Ishikawa (cell line): ENCODE measurements around the gene TH.
A peak's percentile ranks its signal among the peaks of the same experiment; 100 is the strongest.

Source experiments
- CEBPB ChIP-seq: IDR thresholded peaks from 2 replicates; pipeline ENCODE4 v1.6.1; 2012
- CREB1 ChIP-seq: IDR thresholded peaks from 2 replicates; pipeline ENCODE4 v1.6.1; 2012; ENCODE audit warnings: low read depth
- EGR1 ChIP-seq: IDR thresholded peaks from 2 replicates; pipeline ENCODE4 v1.6.1; 2012
- EP300 ChIP-seq: IDR thresholded peaks from 2 replicates; pipeline ENCODE4 v1.6.1; 2012; ENCODE audit warnings: borderline replicate concordance
- FOXM1 ChIP-seq: IDR thresholded peaks from 2 replicates; pipeline ENCODE4 v1.6.1; 2012; ENCODE audit warnings: low read depth, borderline replicate concordance
- MAX ChIP-seq: IDR thresholded peaks from 2 replicates; pipeline ENCODE4 v1.6.1; 2012
- NFIC ChIP-seq: IDR thresholded peaks from 2 replicates; pipeline ENCODE4 v1.6.1; 2012
- RAD21 ChIP-seq: IDR thresholded peaks from 2 replicates; pipeline ENCODE4 v1.6.1; 2012; ENCODE audit warnings: low read depth
- REST ChIP-seq: IDR thresholded peaks from 2 replicates; pipeline ENCODE4 v1.6.1; 2012; ENCODE audit warnings: low read depth, mild to moderate bottlenecking
- TAF1 ChIP-seq: IDR thresholded peaks from 2 replicates; pipeline ENCODE4 v1.6.1; 2012; ENCODE audit warnings: low read depth, mild to moderate bottlenecking
- TCF12 ChIP-seq: IDR thresholded peaks from 2 replicates; pipeline ENCODE4 v1.6.1; 2012; ENCODE audit warnings: low read depth
- TEAD4 ChIP-seq: IDR thresholded peaks from 2 replicates; pipeline ENCODE4 v1.6.1; 2012
- USF1 ChIP-seq: IDR thresholded peaks from 2 replicates; pipeline ENCODE4 v1.6.1; 2012
- YY1 ChIP-seq: IDR thresholded peaks from 2 replicates; pipeline ENCODE4 v1.6.1; 2012; ENCODE audit warnings: low read depth
- ZBTB7A ChIP-seq: IDR thresholded peaks from 2 replicates; pipeline ENCODE4 v1.6.1; 2012; ENCODE audit warnings: low read depth

Gene TH

GRCh38 chr11:2138068-2138430 lies 33.6 kb downstream of the TH start:
- TF ChIP-seq TCF12 (no peak), USF1 (no peak), EP300 (no peak), TEAD4 (no peak), MAX (no peak), RAD21 (no peak), FOXM1 (no peak), CREB1 (no peak), ZBTB7A (no peak), YY1 (no peak), REST (no peak), TAF1 (no peak), NFIC (no peak), CEBPB (no peak), EGR1 (no peak)

GRCh38 chr11:2137202-2138067 lies 34.2 kb downstream of the TH start:
- TF ChIP-seq ZBTB7A (peak; percentile 73), NFIC (no peak)

GRCh38 chr11:2136952-2137201 lies 34.7 kb downstream of the TH start:
- TF ChIP-seq EP300 (no peak), EGR1 (no peak), TCF12 (no peak), FOXM1 (no peak), MAX (no peak), ZBTB7A (no peak), REST (no peak), USF1 (no peak), RAD21 (no peak), CEBPB (no peak), TEAD4 (no peak), YY1 (no peak), NFIC (no peak), TAF1 (no peak), CREB1 (no peak)

- TF ChIP-seq CEBPB = no peak
- TF ChIP-seq TAF1 = no peak
- TF ChIP-seq EP300 = no peak
- no peak for TF ChIP-seq TCF12
- TF ChIP-seq NFIC = no peak
- no peak for TF ChIP-seq YY1
- TF ChIP-seq RAD21 = no peak
- TF ChIP-seq MAX = no peak
- TF ChIP-seq ZBTB7A = no peak
Measured at GRCh38 chr11:2136209-2136951, 35.2 kb downstream of the TH start.

- TF ChIP-seq USF1 = no peak
- TF ChIP-seq TCF12 = no peak
- TF ChIP-seq CREB1 = no peak
- TF ChIP-seq ZBTB7A = no peak
- TF ChIP-seq EP300 = no peak
- TF ChIP-seq REST = no peak
- TF ChIP-seq RAD21 = no peak
- no peak for TF ChIP-seq TEAD4
- no peak for TF ChIP-seq TAF1
- TF ChIP-seq FOXM1 = no peak
- TF ChIP-seq MAX = no peak
Measured at GRCh38 chr11:2135648-2136201, 35.9 kb downstream of the TH start.
